GM10266 (cell line): ENCODE results near the gene ELP1.

Source experiments
- DNase-seq: peaks from one replicate; pipeline ENCODE4 v3.0.0; 2012; ENCODE audit errors: extremely low spot score
- CTCF ChIP-seq: IDR thresholded peaks from 2 replicates; pipeline ENCODE4 v1.5.1; 2012; ENCODE audit warnings: mild to moderate bottlenecking, low read depth; ENCODE audit not compliant: control insufficient read depth, insufficient read depth; ENCODE audit errors: missing control alignments

ELP1 gene

GRCh38 chr9:108834959-108835665 lies 98.8 kb downstream of the ELP1 start:
- no peak for DNase-seq

GRCh38 chr9:108832179-108832500 lies 101.8 kb downstream of the ELP1 start:
- DNase-seq: no peak

More at GRCh38 chr9:108834959-108835665, 98.8 kb downstream of the ELP1 start:
- no peak for TF ChIP-seq CTCF

GRCh38 chr9:108831496-108832178 lies 102.3 kb downstream of the ELP1 start:
- TF ChIP-seq CTCF: no peak
- DNase-seq: no peak

More at GRCh38 chr9:108832179-108832500, 101.8 kb downstream of the ELP1 start:
- TF ChIP-seq CTCF: no peak

GRCh38 chr9:108830272-108830671 lies 103.7 kb downstream of the ELP1 start:
- DNase-seq: no peak
- TF ChIP-seq CTCF: no peak

- DNase-seq: no peak
- TF ChIP-seq CTCF: no peak
These were observed 110.1 kb downstream of the ELP1 start for GRCh38 chr9:108823829-108824228.
